Airway epithelial cell (primary cell): Measurements from ENCODE around the gene TTC6. TPM values are rescaled to one million over a fixed set of nuclear protein-coding genes. Genes with fewer than 3 reads are reported as not detected.

Source experiments
- total RNA-seq: library from RNA; depleted of rRNA; stranded (reverse); fragments of >200 nt; gene quantifications from 2 replicates; pipeline ENCODE4 v1.2.3, GENCODE V29; 2015

Gene TTC6, protein sequence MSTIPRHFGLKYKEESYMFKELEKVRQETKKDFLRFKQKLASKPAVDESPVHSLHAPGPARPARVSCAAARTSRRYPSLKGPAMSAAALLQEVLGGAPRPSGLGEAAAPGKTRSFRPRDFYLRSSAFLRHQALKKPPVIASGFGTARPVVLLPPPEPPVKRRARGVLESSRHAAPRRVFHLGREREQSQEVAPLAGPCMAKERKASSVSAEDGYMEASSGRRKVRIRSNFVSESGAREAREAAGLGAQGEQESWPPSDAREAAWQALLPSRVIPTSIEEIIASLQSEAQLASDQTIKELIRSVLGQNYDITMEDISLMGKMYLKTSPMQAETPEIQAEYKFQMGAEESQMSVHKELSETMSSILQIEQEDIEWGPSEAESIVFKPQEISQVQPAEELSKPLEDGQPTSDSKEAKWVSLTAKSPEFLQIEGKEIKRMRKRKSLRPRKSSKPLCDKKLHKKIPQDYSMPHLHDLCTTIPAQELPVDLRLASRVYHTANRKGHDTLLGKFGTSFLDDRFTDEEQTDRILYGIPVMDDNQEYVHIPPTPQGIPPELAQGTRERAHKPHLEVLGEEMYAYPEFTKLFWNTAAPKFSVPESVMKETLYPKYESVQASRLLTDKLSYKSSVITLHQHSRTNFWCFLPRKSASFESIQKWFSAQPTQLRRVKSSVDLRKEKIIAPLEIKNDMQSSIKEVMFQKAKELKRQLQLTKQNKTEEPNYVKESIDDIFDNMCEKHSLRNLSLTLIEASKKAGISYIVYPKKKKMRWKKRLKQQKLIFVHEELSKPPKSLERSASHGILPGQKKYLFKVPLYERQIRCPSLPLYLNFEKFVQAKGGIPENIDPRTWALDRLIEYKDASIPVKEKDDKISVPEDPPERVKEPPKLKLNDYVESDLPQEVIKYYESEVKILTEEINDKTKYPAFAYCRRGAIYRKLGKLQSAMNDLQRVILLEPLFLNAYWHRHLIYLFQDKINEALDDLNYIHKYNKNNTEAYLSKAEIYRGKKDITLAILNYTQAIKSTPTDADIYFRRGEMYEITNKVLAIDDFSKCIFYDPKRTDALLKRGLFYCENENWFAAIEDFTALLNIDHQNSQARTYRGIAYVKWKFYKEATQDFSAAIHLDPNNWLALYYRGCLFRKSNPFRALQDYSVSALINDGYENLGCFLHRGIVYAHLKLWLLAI (N-terminal part only)
- total RNA-seq = 0.05 and 0.78 TPM in 2 replicates

DNA sequence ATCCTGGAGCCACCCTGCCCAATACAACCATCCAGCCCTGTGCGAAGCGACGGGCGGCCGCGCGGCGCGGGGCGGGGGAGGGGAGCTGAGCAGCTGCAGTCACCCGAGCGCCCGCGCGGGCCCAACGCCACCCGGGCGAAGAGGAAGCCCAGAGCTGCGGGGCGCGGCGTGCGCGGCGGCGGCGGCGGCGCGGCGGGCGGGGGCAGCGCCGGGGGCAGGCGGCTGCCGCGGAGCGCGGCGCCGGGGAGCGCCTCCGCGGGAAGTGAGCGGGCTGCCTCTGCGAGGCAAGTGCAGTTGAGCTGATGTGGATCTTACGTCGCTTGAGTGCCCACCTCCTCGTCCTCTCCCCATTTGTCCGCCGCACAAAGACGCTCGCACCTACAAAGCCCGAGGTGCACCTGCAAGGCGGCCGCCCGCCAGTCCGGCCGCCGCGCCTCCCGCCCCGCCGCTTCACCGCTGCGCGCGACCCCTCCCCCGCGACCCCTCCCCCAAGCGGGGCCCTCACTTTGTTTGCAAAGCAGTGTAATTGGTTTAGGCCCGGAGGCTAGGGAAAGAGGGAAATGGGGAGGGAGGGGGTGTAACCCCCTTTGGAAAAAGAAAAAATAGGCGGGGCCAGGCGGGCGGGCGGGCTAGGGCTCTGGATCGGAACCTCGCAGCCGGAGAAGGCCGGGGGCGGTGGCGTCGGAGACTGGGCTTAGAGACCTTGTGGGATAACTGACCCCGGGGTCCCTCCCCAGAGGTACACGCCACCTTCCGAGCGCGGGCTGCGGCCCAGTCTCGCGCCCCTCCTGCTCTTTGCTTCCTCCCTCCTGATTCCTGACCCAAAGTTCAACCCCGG is at the start of gene TTC6, which contains the start of gene FOXA1:
Gene TTC6, plus strand, starts transcription at position 659 of the 838 bp plus-strand sequence. CDS start 26,436 bp downstream, outside the sequence.
Gene FOXA1, minus strand, starts transcription at position 279 of the 838 bp plus-strand sequence. Its CDS starts 277 bp downstream, at position 2.

Other genes starting within 250 kb of the TTC6 start
- 22.7 and 35.8 TPM in 2 replicates for gene FOXA1, start 380 bp upstream of the TTC6 start, total RNA-seq